ENCODE data around the gene CNTNAP5.

DNA sequence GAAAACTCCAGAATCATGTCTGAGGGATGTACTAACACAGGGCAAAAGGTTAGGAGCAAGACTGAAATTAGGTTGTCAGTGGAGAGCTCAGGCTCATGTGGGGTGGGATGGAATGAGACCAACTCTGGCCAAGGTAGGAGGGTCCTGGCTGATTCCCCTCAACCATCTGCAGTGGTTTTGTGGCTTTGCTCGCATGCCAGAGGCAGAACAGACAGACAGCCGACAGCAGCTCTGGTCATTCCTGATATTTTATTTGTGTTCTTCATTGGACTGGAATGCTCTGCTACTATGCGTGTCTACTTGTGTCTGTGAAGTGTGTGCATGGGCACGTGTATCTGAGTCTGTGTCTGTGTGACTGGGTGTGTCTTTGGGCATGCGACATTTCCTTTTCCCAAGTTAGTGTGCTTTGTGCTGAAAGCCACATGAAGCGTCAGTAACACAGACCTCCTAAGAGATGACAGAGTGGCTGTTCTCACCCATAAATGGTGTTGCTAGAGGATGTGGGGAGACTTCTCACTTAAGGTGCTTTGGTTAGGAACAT lies 239.5 kb downstream of the CNTNAP5 start:
- TF ChIP-seq POLR2AphosphoS5 (IDR thresholded peaks at IDR 0.05) (no peak), POLR2A (IDR thresholded peaks at IDR 0.05) (no peak), CTCF (IDR thresholded peaks at IDR 0.05) (no peak)
